GM21737 (cell line): ENCODE results near the gene OR1N2.
"Not testable (repeated sequence)": the region's sequence is repeated elsewhere in the genome, so short reads cannot be mapped to it uniquely, and the experiment has no call there.

Experiments
- ATAC-seq: cut with Tn5 transposase; IDR thresholded peaks from one replicate; pipeline ENCODE4 v1.9.1; 2021; ENCODE audit warnings: mild to moderate bottlenecking, moderate library complexity; ENCODE audit not compliant: unreplicated experiment

OR1N2 gene

GRCh38 chr9:122552812-122553211 is at the start of gene OR1N2:
Gene OR1N2 (plus strand): TSS chr9:122553112. CDS start chr9:122553212, 100 bp downstream.
- no peak for ATAC-seq

GRCh38 chr9:122506964-122507363 is 45.9 kb upstream of the OR1N2 start:
- ATAC-seq: no peak

GRCh38 chr9:122510502-122510901 is 42.4 kb upstream of the OR1N2 start, which contains the start of gene OR1J2:
Gene OR1J2 (plus strand): TSS chr9:122510802. CDS start chr9:122510802, 0 bp downstream.
- no peak for ATAC-seq

DNA sequence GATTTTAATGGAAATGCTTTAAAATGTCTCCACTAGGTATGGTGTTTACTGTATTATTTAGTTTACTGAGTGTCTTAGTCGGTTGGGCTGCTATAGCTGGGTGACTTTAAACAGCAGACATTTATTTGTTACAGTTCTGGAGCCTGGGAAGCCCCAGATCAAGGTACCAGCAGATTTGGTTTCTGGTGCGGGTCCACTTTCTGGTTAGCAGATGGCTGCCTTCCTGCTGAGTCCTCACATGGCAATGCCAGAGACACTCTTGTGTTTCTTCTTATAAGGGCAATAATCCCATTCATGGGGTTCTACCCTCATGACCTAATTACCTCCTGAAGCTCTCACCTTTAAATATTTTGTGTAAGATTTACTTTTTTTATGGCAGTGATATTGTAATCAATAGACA is 34.7 kb upstream of the OR1N2 start:
- ATAC-seq: no peak

DNA sequence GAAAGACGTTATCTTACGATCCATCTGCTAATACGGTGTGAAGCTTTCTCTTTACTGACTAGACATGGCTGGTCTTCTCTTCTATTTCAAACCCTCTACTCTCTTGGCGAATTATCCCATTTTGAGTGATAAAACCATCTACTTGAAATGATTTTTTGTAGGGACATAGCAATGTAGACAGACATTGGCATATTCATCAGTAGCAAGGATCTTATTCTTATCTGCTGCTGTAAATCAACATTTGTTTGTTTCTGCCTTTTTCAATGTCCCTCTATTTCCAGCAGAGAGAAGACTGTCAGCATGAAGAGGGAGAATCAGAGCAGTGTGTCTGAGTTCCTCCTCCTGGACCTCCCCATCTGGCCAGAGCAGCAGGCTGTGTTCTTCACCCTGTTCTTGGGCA is 34.1 kb upstream of the OR1N2 start, which contains the start of gene OR1J4:
Gene OR1J4, plus strand, starts transcription at position 301 of the 400 bp plus-strand sequence. Its CDS starts 0 bp downstream, at position 301.
- no peak for ATAC-seq

- no peak for ATAC-seq
These were observed 33.5 kb upstream of the OR1N2 start for GRCh38 chr9:122519376-122519775.

GRCh38 chr9:122526602-122527001 is 26.3 kb upstream of the OR1N2 start:
- no peak for ATAC-seq

- ATAC-seq: no peak
These were observed 25.7 kb upstream of the OR1N2 start, which contains the start of gene OR1N1 for GRCh38 chr9:122527193-122527592. Gene OR1N1 (minus strand): TSS chr9:122527293. CDS start chr9:122527293, 0 bp downstream.

- not testable (repeated sequence) for ATAC-seq
These were observed 21.8 kb upstream of the OR1N2 start for GRCh38 chr9:122531157-122531556.

GRCh38 chr9:122536134-122536533 is 16.8 kb upstream of the OR1N2 start:
- no peak for ATAC-seq

DNA sequence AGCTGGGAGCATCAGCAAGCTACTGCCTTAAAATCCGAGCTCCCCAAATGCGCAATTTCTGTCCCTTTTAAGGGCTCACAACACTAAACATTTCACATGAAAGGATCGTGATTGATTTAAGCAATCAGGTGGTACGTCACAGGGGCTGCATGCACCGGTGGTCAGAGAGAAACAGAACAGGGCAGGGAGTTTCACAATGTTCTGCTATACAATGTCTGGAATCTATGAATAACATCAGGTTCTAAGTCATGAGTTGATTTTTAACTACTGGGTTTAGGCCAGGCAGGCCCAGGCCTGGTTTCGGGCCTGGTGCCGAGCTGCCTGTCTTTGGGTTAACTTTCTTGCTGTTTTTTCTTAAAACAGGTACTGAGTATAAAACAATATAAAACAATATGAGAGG is 15.8 kb upstream of the OR1N2 start:
- ATAC-seq: not testable (repeated sequence)

DNA sequence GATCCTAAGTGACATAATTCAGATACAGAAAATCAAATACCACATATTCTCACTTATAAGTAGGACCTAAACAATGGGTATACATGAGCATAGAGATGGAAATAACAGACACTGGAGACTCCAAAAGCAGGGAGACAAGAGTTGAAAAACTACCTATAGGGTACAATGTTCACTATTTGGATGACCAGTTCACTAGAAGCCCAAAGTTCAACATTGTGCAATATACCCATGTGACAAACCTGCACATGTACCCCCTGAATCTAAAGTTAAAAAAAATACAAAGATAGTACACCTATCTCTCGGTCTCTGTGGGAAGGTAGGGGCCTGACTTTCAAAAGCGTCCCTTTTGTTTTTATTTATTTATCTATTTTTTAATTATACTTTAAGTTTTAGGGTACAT is 14.2 kb upstream of the OR1N2 start:
- no peak for ATAC-seq

GRCh38 chr9:122546196-122546595 is 6.7 kb upstream of the OR1N2 start:
- no peak for ATAC-seq

DNA sequence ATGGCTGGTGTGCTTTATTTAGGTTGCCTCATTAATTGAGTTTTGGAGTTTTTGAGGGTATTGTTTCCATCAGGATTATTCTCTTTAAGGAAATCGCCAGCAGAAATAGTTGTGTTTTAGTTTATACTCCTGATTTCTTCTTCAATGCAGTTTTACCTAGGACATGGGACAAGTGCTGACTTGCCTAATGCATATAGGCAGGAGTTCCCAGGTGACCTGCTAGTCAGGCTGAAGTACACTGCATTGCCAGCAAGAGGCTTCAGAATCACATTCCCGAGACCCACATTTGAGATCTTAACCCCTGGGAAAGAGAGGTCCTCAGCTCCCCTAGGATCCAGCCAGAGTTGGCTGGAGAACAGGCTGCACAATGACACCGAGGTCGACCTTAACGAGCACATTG is 1.5 kb upstream of the OR1N2 start:
- ATAC-seq: no peak

- no peak for ATAC-seq
These were observed 8.5 kb downstream of the OR1N2 start for GRCh38 chr9:122561446-122561845.

DNA sequence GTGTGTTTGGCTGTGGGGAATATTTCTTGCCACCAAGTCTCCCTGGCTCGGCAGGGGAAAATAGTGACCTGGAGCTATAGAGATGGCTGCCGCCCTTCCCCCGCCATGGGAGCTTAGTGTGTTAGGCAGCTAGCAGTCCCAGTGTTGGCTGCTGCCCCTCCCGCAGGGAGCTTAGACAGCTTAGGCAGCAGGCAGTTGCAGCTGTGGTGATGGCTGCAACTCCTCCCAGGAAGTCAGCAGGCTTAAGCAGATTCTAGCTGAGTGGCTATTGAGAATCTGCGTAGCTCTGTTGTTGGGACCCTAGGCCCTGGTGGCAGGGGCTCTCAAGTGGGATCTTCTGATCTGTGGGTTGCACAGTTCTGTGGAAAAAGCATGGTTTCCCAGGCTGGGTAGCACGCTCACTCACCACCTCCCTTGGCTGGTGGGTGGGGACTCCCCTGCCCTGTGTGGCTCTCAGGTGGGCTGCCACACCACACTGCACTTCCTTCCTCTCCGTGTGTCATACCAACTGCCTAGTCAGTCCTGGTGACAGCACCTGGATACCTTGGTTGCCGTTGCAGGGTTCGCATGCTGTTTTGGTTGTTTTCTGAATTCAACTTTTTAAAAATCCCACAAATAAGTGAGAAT is 9.3 kb downstream of the OR1N2 start:
- ATAC-seq: no peak

GRCh38 chr9:122567901-122568300 is 15.0 kb downstream of the OR1N2 start:
- no peak for ATAC-seq

GRCh38 chr9:122572456-122572855 is 19.5 kb downstream of the OR1N2 start:
- ATAC-seq: no peak

GRCh38 chr9:122579874-122580273 is 27.0 kb downstream of the OR1N2 start:
- ATAC-seq: no peak

DNA sequence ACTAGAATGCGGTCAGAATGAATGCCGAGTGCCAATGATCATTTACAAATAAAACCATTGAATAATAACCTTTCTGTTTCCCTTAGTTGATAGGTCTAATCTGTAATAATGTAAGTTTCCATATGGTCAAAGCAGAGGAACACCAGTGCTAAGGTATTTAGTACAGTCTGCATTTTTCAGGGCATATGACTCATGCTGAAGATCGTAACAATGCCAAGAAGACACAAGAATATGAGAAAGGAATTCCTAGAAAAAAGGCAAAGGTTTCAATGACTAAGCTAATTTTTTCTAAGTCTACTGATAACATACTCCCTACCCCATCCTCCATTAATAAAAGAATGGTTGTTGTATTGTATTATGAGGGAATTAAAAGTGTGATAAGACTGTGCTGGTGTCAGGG is 27.4 kb downstream of the OR1N2 start:
- no peak for ATAC-seq

DNA sequence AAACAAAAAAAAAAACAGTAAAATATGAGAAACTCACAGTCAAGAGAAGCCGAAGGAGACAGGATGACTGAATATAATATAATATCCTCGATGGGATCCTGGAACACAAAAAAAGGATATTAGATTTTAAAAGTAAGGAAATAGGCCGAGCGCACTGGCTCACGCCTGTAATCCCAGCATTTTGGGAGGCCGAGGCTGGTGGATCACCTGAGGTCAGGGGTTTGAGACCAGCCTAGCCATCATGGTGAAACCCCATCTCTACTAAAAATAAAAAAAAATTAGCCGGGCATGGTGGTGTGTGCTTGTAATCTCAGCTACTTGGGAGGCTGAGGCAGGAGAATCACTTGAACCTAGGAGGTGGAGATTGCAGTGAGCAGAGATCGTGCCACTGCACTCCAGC is 30.4 kb downstream of the OR1N2 start, which contains the start of gene OR1L8:
Gene OR1L8, minus strand, starts transcription at position 101 of the 400 bp plus-strand sequence. CDS start 14,907 bp downstream, outside the sequence.
- ATAC-seq: not testable (repeated sequence)
